Measurements from ENCODE around the gene IL22RA1.

GRCh38 chr1:24149866-24150233 lies 6.9 kb upstream of the IL22RA1 start:
- TF ChIP-seq, protein P1, sequence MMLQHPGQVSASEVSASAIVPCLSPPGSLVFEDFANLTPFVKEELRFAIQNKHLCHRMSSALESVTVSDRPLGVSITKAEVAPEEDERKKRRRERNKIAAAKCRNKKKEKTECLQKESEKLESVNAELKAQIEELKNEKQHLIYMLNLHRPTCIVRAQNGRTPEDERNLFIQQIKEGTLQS (CRISPR knock-in tag; conservative IDR thresholded peaks at IDR 0.05): no peak
- TF ChIP-seq ATF6 (CRISPR knock-in tag; IDR thresholded peaks at IDR 0.05): no peak
- no peak for TF ChIP-seq CTCF (IDR thresholded peaks at IDR 0.05)
- TF ChIP-seq FOXK1 (CRISPR knock-in tag; IDR thresholded peaks at IDR 0.05): no peak
- TF ChIP-seq SP1 (CRISPR knock-in tag; conservative IDR thresholded peaks at IDR 0.05): no peak
- no peak for TF ChIP-seq TEAD4 (CRISPR knock-in tag; IDR thresholded peaks at IDR 0.05)
- no peak for TF ChIP-seq IRF2 (CRISPR knock-in tag; IDR thresholded peaks at IDR 0.05; ENCODE audit: borderline replicate concordance, low read depth)
- no peak for TF ChIP-seq NR3C1 (CRISPR knock-in tag; conservative IDR thresholded peaks at IDR 0.05; ENCODE audit: low read depth)
- TF ChIP-seq, protein P2, sequence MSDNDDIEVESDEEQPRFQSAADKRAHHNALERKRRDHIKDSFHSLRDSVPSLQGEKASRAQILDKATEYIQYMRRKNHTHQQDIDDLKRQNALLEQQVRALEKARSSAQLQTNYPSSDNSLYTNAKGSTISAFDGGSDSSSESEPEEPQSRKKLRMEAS (CRISPR knock-in tag; IDR thresholded peaks at IDR 0.05): no peak
